Ureter (tissue), 1 donor: ENCODE data around the gene RPL39L. TPM values are rescaled to one million over a fixed set of nuclear protein-coding genes. Genes with fewer than 3 reads are reported as not detected.

Experiments used
- total RNA-seq: library from RNA; stranded (reverse); gene quantifications from one replicate; pipeline ENCODE4 v1.2.4, GENCODE V29; 2023
- donor health status: DM: yes; HTN: yes; CAD: no.

Gene RPL39L
- total RNA-seq, 1 donor from 2014 or later: 5.4 TPM

Other genes with a start within 250 kb of the RPL39L start
- 46.0 TPM for gene ST6GAL1, start 209.0 kb downstream of the RPL39L start, total RNA-seq
- not detected for gene RTP1, start 58.0 kb upstream of the RPL39L start, total RNA-seq
- gene MASP1, start 152.2 kb upstream of the RPL39L start, total RNA-seq: 16.4 TPM
- gene RTP4, start 228.9 kb upstream of the RPL39L start, total RNA-seq: 10.6 TPM